GM12891 (cell line): ENCODE data around the gene ITGAL.
A peak's percentile ranks its signal among the peaks of the same experiment; 100 is the strongest.
"Not testable (repeated sequence)": the region's sequence is repeated elsewhere in the genome, so short reads cannot be mapped to it uniquely, and the experiment has no call there.

ENCODE experiments used
- DNase-seq: peaks from one replicate; pipeline ENCODE4 v3.0.0; 2011; ENCODE audit warnings: low spot score; ENCODE audit not compliant: insufficient read length
- FAIRE-seq: peaks from 2 replicates; lab custom pipeline; 2011; peaks lifted over from hg19 to GRCh38; lab: Jason Lieb, UNC
- PAX5 ChIP-seq: IDR thresholded peaks from 2 replicates; pipeline ENCODE4 v1.6.1; 2011; ENCODE audit warnings: low read length, moderate library complexity, mild to moderate bottlenecking; ENCODE audit not compliant: insufficient read depth, severe bottlenecking
- POLR2A ChIP-seq: IDR thresholded peaks from 2 replicates; pipeline ENCODE4 v1.6.1; 2011; ENCODE audit warnings: low read depth, low read length, control low read depth
- POLR2AphosphoS5 ChIP-seq: IDR thresholded peaks from 2 replicates; pipeline ENCODE4 v1.6.1; 2011; ENCODE audit warnings: low read depth, low read length, control low read depth
- POU2F2 ChIP-seq: IDR thresholded peaks from 2 replicates; pipeline ENCODE4 v1.6.1; 2011; ENCODE audit warnings: low read depth, mild to moderate bottlenecking, control low read depth, low read length, moderate library complexity
- SPI1 ChIP-seq: IDR thresholded peaks from 2 replicates; pipeline ENCODE4 v1.6.1; 2011; ENCODE audit warnings: low read depth, low read length, control low read depth
- TAF1 ChIP-seq: IDR thresholded peaks from 2 replicates; pipeline ENCODE4 v1.6.1; 2011; ENCODE audit warnings: low read depth, low read length, control low read depth

The ITGAL gene

DNA sequence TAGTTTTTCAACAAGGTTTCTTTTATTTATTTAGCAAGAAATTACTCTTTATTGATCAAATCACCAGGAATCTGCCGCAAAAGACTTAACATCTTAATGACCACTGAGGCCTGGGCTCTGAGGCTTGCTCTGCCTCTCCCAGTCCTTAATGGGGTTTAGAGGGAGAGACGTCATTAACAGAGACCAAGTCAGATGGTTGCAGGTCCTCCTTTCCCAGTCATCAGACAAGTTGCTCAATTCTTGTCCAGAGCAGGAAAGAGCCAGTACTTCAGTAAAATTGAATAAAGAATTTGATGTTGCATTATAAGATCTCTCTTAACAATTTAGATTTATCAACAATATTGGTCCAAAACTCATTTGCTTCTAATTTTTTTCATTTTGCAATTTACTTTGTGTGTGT lies 28.9 kb upstream of the ITGAL start:
- no peak for TF ChIP-seq POLR2AphosphoS5
- no peak for TF ChIP-seq PAX5
- TF ChIP-seq TAF1 = no peak
- no peak for TF ChIP-seq SPI1
- no peak; the same call in 1 of the 2 replicates for TF ChIP-seq POLR2A
- no peak for TF ChIP-seq POU2F2
- DNase-seq (no peak), FAIRE-seq (no peak)

DNA sequence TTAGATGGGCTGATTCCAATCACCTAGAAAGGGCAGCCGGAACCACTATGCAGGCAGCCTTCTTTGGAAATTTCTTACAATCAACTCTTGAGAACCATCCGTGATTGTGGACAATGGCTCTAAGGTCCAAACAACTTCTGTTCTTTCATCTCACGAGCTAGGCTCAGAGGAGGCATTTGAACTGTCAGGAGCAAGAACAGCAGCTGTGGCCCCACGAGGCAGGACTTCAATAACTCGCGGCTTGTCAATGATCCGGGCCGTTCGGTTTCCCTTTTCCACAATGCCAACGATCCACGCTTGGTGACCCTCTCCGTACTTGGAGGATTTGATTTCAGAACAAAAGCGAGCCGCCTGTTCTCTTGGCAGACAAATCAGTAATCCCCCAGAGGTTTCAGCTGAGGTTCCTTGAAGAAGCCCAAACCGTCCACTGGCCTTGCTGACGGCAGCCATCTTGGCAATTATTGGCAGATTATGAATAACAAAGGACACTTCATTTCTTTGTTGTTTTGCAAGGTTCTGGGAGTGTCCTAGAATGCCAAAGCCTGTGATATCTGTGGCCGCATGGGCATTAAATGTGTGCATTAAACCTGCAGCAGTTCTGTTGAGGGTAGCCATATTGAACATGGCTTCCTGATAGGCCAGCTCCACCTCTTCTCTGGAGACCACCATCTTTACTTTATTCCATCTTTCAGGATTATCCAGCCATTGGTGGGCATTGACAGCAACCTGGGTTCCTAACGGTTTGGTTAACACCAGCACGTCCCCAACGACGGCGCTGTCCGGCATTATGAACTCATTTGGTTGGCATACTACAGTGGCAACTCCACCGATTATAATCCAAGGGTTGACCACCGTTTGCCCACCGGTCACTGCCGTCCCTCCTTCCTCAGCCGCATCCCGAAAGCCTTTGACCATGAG lies 28.1 kb upstream of the ITGAL start:
- no peak for DNase-seq
- no peak for TF ChIP-seq PAX5
- no peak for FAIRE-seq

DNA sequence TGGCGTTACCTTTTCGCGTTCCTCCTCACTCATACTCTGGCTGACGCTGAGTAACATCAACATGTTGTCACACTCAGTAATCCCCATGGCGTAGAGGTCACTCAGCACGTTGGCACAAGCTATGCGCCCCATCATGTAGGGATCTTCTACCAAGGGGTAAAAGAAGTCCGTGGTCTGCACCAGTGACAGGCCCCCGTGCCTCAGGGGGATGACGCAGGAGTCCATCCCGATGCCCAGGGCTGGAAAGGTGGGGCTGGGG lies 27.5 kb upstream of the ITGAL start:
- FAIRE-seq = peak; percentile 76
- TF ChIP-seq POU2F2 = no peak
- no peak for TF ChIP-seq POLR2A
- 0 out of 2 replicates have a peak, but pooled peaks have one; percentile 37 for TF ChIP-seq TAF1
- TF ChIP-seq POLR2AphosphoS5 = no peak
- no peak for TF ChIP-seq SPI1
- no peak for TF ChIP-seq PAX5
- DNase-seq = no peak

DNA sequence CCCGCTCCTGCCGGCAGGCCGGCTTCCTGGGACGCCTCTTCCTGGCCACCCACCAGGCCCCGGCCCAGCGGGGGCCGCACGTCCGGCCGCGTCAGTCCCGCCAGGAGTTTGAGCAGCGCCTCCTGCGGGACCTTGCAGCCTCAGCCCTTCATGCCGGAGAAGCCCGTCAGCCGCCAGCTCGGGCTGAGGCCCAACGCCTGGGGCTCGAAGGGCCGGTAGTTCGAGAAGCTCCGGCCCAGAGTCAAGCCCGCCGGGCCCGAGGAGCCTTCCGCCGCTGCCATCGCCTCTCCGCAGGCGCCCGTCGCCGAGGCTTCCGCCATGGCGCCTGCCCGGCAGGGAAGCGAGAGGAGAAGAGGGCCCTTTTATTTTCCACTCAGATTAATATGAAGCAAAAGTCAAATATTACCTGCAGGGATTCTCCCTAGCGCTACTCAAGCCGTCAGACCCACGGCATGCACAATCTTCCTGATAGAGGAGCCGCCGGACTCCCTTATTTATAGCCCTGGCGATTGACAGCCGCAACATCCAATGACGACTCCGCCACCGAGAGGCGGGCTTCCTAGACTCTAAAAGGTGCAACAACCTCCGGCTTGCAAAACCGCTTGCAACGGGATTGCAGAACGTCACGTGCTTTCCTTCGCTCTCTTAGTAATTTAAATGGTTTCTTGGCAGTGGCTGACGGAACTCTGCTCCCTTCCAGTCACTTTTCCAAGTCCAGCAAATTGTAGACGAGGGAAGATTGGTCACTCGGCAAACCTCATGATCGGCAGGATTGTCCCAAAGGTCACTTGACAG lies 26.9 kb upstream of the ITGAL start, which contains the start of gene SEPHS2:
SEPHS2 (minus strand) TSS at position 467 of the 795 bp plus-strand sequence; CDS start at position 320, 147 bp downstream.
- 0 out of 2 replicates have a peak, but pooled peaks have one; percentile 53 for TF ChIP-seq POU2F2
- TF ChIP-seq POLR2AphosphoS5 = peak; percentile 95
- no peak for TF ChIP-seq PAX5
- TF ChIP-seq TAF1 = peak; percentile 78; the same call in 1 of the 2 replicates
- peak; percentile 91 for TF ChIP-seq POLR2A
- TF ChIP-seq SPI1 = no peak
- DNase-seq (peak; percentile 86), FAIRE-seq (peak; percentile 79)

DNA sequence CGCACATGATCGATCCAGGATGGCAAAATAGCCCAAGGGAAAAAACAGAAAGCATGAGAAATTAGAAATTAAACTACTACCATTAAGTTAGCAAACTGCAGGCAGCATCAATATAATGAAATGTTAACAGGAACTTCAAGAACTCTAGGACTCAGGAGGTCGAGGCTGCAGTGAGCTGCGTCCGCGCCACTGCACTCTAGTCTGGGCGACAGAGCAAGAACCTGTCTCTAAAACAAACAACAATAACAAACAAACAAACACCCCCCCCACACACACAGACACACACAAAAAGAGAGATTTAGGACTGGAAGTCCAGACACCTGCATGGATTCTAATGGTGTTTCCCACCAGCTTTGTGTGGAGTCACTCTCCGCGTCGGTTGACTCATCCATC lies 26.3 kb upstream of the ITGAL start:
- TF ChIP-seq POU2F2 (no peak), POLR2A (no peak), POLR2AphosphoS5 (no peak), PAX5 (no peak), SPI1 (no peak), TAF1 (no peak)
- no peak for FAIRE-seq
- no peak for DNase-seq

DNA sequence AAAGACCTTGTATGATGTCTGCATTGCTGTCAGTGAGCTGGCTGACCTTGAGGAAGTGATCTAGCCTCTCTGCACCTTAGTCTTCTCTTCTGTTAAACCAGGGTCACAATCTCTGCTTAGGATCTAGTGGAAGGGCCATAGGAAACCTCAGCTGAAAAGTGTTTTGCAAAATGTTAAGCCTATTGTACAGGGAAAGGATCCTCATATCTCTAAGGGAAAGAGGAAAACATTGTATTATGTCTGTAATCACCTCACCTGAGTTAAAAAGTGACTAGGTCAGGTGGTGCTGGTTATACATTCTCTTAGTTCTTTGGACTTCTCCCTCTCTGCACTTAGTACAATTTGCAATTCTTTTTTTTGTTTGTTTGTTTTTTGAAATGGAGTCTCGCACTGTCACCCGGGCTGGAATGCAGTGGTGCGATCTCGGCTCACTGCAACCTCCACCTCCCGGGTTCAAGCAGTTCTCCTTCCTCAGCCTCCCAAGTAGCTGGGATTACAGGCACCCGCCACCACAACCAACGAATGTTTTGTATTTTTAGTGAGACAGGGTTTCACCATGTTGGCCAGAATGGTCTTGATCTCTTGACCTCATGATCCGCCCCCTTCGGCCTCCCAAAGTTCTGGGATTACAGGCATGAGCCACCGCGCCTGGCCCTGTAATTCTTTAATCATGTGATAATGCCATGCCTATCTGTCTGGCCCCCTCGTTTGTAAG lies 24.9 kb upstream of the ITGAL start:
- no peak for FAIRE-seq
- no peak for DNase-seq
- TF ChIP-seq POLR2AphosphoS5 (no peak), TAF1 (no peak)

DNA sequence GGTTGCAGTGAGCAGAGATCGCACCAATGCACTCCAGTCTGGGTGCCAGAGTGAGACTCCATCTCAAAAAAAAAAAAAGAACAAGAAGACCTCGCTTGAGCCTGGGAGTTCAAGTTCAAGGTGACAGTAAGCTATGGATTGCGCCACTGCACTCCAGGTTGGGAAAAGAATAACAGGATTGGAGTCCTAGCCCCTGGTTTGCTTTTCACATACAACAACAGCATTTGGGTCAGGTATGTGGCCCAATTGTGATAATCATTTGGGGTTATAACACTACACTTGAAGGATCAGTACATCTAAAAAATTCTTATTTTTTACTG lies 23.5 kb upstream of the ITGAL start:
- no peak for TF ChIP-seq POU2F2
- TF ChIP-seq POLR2AphosphoS5 = no peak
- TF ChIP-seq SPI1 = no peak
- no peak for TF ChIP-seq TAF1
- no peak for TF ChIP-seq PAX5
- no peak for TF ChIP-seq POLR2A
- no peak for FAIRE-seq
- DNase-seq = no peak

DNA sequence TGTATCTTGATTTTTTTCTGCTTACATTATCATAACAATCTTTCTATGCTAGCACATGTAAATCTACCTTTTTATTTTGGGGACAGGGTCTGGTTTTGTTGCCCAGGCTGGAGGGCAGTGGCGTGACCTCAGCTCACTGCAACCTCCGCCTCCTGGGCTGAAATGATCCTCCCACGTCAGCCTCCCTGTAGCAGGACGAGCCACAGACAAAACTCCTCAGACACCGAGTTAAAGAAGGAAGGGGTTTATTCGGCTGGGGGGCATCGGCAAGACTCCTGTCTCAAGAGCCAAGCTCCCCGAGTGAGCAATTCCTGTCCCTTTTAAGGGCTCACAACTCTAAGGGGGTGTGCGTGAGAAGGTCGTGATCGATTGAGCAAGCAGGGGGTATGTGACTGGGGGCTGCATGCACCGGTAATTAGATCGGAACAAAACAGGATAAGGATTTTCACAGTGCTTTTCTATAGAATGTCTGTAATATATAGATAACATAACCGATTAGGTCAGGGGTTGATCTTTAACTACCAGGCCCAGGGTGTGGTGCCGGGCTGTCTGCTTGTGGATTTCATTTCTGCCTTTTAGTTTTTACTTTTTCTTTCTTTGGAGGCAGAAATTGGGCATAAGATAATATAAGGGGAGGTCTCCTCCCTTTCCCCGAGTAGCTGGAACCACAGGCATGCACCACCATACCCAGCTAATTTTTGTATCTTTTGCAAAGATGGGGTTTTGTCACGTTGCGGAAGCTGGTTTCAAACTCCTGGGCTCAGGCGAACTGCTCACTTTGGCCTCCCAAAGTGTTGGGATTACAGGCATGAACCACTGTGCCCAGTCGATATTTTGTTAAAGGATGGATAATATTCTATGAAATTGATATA lies 19.6 kb upstream of the ITGAL start:
- FAIRE-seq, DNase-seq: not testable (repeated sequence)

DNA sequence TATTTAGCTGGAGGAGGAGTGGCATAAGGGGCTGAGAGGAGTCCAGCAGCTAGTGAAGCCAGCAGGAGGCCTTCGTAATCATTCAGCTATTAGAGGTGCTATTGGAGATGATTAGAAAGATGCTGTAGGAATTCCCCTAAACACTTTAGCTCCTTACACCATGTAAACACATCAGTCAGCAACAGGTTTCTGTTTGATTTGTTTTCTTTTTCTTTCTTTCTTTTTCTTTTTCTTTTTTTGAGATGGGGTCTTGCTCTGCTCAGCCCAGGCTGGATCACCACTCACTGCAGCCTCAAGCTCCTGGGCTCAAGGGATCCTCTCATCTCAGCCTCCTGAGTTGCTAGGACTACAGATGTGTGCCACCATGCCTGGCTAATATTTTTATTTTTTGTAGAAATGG lies 16.2 kb upstream of the ITGAL start:
- DNase-seq (no peak), FAIRE-seq (no peak)
- TF ChIP-seq TAF1 = no peak
- TF ChIP-seq POLR2AphosphoS5 = no peak
- no peak for TF ChIP-seq PAX5
- no peak for TF ChIP-seq POU2F2
- TF ChIP-seq POLR2A = no peak
- TF ChIP-seq SPI1 = no peak
